Subcutaneous adipose tissue (tissue), 4 donors: ENCODE data around the gene RNFT2. TPM values are rescaled to one million over a fixed set of nuclear protein-coding genes. Genes with fewer than 3 reads are reported as not detected.

Experiments
- CTCF ChIP-seq: fragments of 450-650 bp; IDR thresholded peaks from one replicate; pipeline ENCODE4 v1.5.1; 2016; ENCODE audit warnings: low read depth, mild to moderate bottlenecking, control low read depth, antibody characterized with exemption, moderate library complexity
- total RNA-seq, 4 donors: library from RNA; depleted of rRNA; stranded (reverse); fragments of >200 nt; gene quantifications; one replicate each; pipeline ENCODE4 v1.1.0, GENCODE V29; 2016

Gene RNFT2
- total RNA-seq, 4 donors from 2014 or later, result 0.49 to 2.6 (median 1.2) TPM

- TF ChIP-seq CTCF, result no peak
These were observed 140.7 kb downstream of the RNFT2 start for GRCh38 chr12:116878567-116879508.

- no peak for TF ChIP-seq CTCF
These were observed 141.5 kb downstream of the RNFT2 start for GRCh38 chr12:116879509-116880212.

GRCh38 chr12:116880213-116880816, 142.2 kb downstream of the RNFT2 start:
- TF ChIP-seq CTCF, result no peak

- TF ChIP-seq CTCF, result no peak
These were observed 142.8 kb downstream of the RNFT2 start for GRCh38 chr12:116880817-116881324.

GRCh38 chr12:116881325-116881876, 143.3 kb downstream of the RNFT2 start, which contains the start of gene HRK:
Gene HRK (minus strand): TSS chr12:116881441. CDS start chr12:116881307, 134 bp downstream.
- TF ChIP-seq CTCF, result no peak

- TF ChIP-seq CTCF, result no peak
These were observed 143.9 kb downstream of the RNFT2 start for GRCh38 chr12:116881877-116882507.
